Thyroid gland (tissue), 4 donors: ENCODE measurements around the gene CPPED1. TPM values are rescaled to one million over a fixed set of nuclear protein-coding genes. Genes with fewer than 3 reads are reported as not detected.
"Not testable (repeated sequence)": the region's sequence is repeated elsewhere in the genome, so short reads cannot be mapped to it uniquely, and the experiment has no call there.

Source experiments
- DNase-seq, 2 donors: peaks; one replicate each; pipeline ENCODE4 v3.0.0-alpha.2; 2019
- H3K27ac ChIP-seq, 3 donors: fragments of 200-600 bp; sonication (generic); 1 replicate in 2 of 3; 2 replicates in 1 of 3; pipeline ENCODE4 v1.5.1; 2016 to 2019; ENCODE audit warnings: mild to moderate bottlenecking in 1 of 3, moderate library complexity in 1 of 3
- H3K27me3 ChIP-seq: fragments of 200-600 bp; sonication (generic); one replicate; pipeline ENCODE4 v1.5.1; 2019
- H3K36me3 ChIP-seq, 2 donors: fragments of 200-600 bp; sonication (generic); one replicate each; pipeline ENCODE4 v1.5.1; 2016 to 2019
- H3K4me1 ChIP-seq, 2 donors: fragments of 200-600 bp; sonication (generic); one replicate each; pipeline ENCODE4 v1.5.1; 2017 to 2019
- H3K4me3 ChIP-seq, 3 donors: fragments of 200-600 bp; sonication (generic); replicated peaks in 1 of 3; 1 replicate in 2 of 3; 2 replicates in 1 of 3; pipeline ENCODE4 v1.5.1; 2016; ENCODE audit warnings: mild to moderate bottlenecking in 1 of 3
- H3K9me3 ChIP-seq: fragments of 200-600 bp; sonication (generic); one replicate; pipeline ENCODE4 v1.5.1; 2017
- POLR2A ChIP-seq, 2 donors: fragments of 450-650 bp; IDR thresholded peaks; one replicate each; pipeline ENCODE4 v1.6.1; 2017; ENCODE audit warnings: antibody characterized with exemption in 2 of 2, mild to moderate bottlenecking in 2 of 2, moderate library complexity in 1 of 2
- WGBS, 2 donors: methylation state at CpG; one replicate each; pipeline ENCODE4 v1.1.5; 2017; 5-methylcytosine and 5-hydroxymethylcytosine counted together
- intact Hi-C: fragments of 100-400 bp; cut with DNase I; formaldehyde crosslinking; loops from one replicate; pipeline ENCODE4 v1.15.1; 2023
- total RNA-seq, 4 donors: library from RNA; depleted of rRNA; stranded (reverse); fragments of >200 nt; gene quantifications; one replicate each; pipeline ENCODE4 v1.2.3, GENCODE V29; 2016
- TF ChIP-seq, protein P1 (sequence below), 6 experiments: fragments of 200-600 bp in 3 of 6; fragments of 450-650 bp in 3 of 6; sonication (generic) in 3 of 6; IDR thresholded peaks; one replicate each; pipeline ENCODE4 v1.5.1; 2016 to 2019; ENCODE audit warnings: antibody characterized with exemption in 6 of 6, mild to moderate bottlenecking in 2 of 6, inconsistent platforms in 1 of 6, moderate library complexity in 1 of 6

Gene CPPED1
- total RNA-seq, 4 donors from 2014 or later: 8.5 to 17.8 (median 16.8) TPM

GRCh38 chr16:12801511-12802042 lies 2.1 kb downstream of the CPPED1 start:
- DNase-seq: no peak
- Histone ChIP-seq H3K36me3 (no peaks in the 10 kb centered on the region), H3K27me3 (no peaks in the 10 kb centered on the region), H3K9me3 (no peaks in the 10 kb centered on the region), H3K27ac (no peak overlapping the region), H3K4me3 (no peak overlapping the region), H3K4me1 (peaks cover 8 to 9% of the 10 kb centered on the region in 2 donors)
- TF ChIP-seq POLR2A (IDR thresholded peaks at IDR 0.05): no peak
- TF ChIP-seq, protein P1, sequence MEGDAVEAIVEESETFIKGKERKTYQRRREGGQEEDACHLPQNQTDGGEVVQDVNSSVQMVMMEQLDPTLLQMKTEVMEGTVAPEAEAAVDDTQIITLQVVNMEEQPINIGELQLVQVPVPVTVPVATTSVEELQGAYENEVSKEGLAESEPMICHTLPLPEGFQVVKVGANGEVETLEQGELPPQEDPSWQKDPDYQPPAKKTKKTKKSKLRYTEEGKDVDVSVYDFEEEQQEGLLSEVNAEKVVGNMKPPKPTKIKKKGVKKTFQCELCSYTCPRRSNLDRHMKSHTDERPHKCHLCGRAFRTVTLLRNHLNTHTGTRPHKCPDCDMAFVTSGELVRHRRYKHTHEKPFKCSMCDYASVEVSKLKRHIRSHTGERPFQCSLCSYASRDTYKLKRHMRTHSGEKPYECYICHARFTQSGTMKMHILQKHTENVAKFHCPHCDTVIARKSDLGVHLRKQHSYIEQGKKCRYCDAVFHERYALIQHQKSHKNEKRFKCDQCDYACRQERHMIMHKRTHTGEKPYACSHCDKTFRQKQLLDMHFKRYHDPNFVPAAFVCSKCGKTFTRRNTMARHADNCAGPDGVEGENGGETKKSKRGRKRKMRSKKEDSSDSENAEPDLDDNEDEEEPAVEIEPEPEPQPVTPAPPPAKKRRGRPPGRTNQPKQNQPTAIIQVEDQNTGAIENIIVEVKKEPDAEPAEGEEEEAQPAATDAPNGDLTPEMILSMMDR (IDR thresholded peaks at IDR 0.05): no peak
- intact Hi-C loops: no loop called here
- 58 to 64% methylated on average over 4 of the region's 4 CpGs for WGBS, 2 donors

DNA sequence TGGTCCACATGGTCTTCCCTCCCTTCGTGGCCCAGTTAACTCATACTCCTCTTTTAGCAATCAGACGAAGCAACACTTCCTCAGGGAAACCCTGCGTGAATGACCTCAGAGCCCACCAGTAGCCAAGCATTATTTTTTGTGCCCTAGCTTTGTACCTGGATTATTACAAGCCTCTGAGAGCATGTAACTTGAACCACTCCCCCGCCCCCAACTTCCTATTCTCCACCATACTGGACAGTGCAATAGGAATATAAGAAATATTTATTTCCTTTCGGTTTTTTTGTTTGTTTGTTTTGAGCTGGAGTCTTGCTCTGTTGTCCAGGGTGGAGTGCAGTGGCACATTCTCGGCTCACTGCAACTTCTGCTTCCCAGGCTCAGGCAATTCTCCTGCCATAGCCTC lies 2.9 kb downstream of the CPPED1 start:
- WGBS, 2 donors: 75 to 77% methylated on average over 6 of the region's 6 CpGs
- no peaks in the 10 kb centered on the region for H3K9me3 ChIP-seq
- no peaks in the 10 kb centered on the region for H3K36me3 ChIP-seq
- no peak overlapping the region for H3K4me3 ChIP-seq
- no peaks in the 10 kb centered on the region for H3K27me3 ChIP-seq
- H3K4me1 ChIP-seq: peaks cover 8 to 9% of the 10 kb centered on the region in 2 donors
- H3K27ac ChIP-seq: no peak overlapping the region
- TF ChIP-seq, protein P1 (IDR thresholded peaks at IDR 0.05): no peak
- TF ChIP-seq POLR2A (IDR thresholded peaks at IDR 0.05): no peak
- intact Hi-C loops: no loop called here
- no peak for DNase-seq

DNA sequence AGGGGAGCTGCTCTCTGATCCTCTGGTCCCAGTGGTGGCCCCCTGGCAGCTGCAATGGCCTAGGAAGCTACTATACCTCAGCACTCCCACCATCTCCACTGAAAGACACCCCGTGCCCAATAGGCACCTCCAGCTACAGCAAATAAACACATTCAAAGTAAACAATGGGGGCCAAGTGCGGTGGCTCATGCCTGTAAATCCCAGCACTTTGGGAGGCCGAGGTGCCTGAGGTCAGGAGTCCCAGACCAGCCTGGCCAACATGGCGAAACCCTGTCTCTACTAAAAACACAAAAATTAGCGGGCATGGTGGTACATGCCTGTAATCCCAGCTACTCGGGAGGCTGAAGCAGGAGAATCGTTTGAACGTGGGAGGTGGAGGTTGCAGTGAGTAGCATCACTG lies 3.7 kb downstream of the CPPED1 start:
- H3K9me3 ChIP-seq, H3K27ac ChIP-seq, H3K4me1 ChIP-seq, intact Hi-C loops, H3K36me3 ChIP-seq, H3K4me3 ChIP-seq, H3K27me3 ChIP-seq, DNase-seq: not testable (repeated sequence)
- 73 to 91% methylated on average over 8 of the region's 8 CpGs for WGBS, 2 donors

DNA sequence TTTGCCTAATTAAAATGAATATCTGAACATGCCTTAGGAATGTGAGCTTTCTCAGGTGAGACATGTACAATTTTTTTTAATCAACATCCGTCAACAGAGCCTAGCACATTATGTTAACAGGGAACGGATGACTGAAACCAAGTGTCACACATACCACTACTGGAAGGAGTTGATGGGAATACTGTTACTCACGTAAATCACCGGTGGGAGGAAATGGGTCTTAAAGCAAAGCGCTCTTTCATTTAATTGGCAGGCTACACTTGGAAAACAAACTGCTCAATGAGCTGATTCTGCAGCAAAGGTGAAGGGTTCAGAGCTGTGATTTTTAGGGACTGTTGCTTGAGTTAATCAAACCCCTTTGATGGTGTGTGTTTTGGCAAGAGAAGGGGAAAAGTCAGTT lies 4.8 kb downstream of the CPPED1 start:
- no peak overlapping the region for H3K4me3 ChIP-seq
- H3K36me3 ChIP-seq: no peaks in the 10 kb centered on the region
- no peak overlapping the region for H3K27ac ChIP-seq
- intact Hi-C loops: no loop called here
- H3K4me1 ChIP-seq: peaks cover 8 to 9% of the 10 kb centered on the region in 2 donors
- TF ChIP-seq, protein P1 (IDR thresholded peaks at IDR 0.05): no peak
- no peak for TF ChIP-seq POLR2A (IDR thresholded peaks at IDR 0.05)
- no peaks in the 10 kb centered on the region for H3K9me3 ChIP-seq
- no peak for DNase-seq
- no peaks in the 10 kb centered on the region for H3K27me3 ChIP-seq
- WGBS, 2 donors: 69 to 73% methylated on average over 5 of the region's 5 CpGs

DNA sequence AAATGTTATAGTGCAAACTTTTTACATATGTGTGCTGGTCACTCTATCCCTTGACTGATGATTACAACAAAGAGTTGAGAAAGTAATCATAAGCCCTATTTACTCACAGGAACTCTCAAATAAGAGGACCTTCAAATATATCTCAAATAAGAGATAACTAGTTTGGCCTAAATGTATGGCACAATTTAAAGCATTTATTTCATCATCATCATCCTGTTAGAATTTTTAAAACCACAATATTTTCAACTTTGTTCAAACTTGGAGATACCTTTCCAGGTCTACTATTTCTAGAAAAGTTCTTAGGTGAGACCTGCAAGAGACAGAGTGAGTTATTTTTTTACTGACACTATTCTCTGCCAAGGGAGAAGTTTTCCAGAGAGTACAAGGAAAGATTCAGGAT lies 5.5 kb downstream of the CPPED1 start:
- DNase-seq: no peak
- intact Hi-C loops: no loop called here
- no peaks in the 10 kb centered on the region for H3K36me3 ChIP-seq
- H3K27ac ChIP-seq: no peak overlapping the region
- peaks cover 8 to 9% of the 10 kb centered on the region in 2 donors for H3K4me1 ChIP-seq
- H3K27me3 ChIP-seq: no peaks in the 10 kb centered on the region
- no peak overlapping the region for H3K4me3 ChIP-seq
- H3K9me3 ChIP-seq: no peaks in the 10 kb centered on the region
- TF ChIP-seq POLR2A (IDR thresholded peaks at IDR 0.05): no peak
- TF ChIP-seq, protein P1 (IDR thresholded peaks at IDR 0.05): no peak

DNA sequence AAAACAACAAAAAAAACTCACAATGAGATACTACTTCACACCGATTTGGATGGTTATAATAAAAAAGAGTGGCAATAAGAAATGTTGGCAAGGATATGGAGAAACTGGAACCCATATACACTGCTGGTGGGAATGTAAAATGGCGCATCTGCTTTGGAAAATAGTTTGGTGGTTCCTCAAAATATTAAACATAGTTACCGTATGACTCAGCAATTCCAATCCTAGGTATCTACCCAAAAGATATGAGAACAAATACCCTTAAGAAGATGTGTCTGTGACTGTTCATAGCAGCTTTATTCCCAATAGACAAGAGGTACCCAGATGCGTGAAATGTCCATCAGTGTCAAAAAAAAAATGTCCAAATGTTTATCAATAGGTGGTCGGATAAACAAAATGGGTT lies 7.2 kb downstream of the CPPED1 start:
- Histone ChIP-seq H3K4me3 (no peak overlapping the region), H3K27me3 (no peaks in the 10 kb centered on the region), H3K27ac (no peak overlapping the region), H3K36me3 (no peaks in the 10 kb centered on the region), H3K4me1 (no peaks in the 10 kb centered on the region), H3K9me3 (no peaks in the 10 kb centered on the region)
- DNase-seq: no peak
- TF ChIP-seq, protein P1 (IDR thresholded peaks at IDR 0.05): no peak
- TF ChIP-seq POLR2A (IDR thresholded peaks at IDR 0.05): no peak
- intact Hi-C loops: no loop called here
- 94 to 97% methylated on average over 5 of the region's 5 CpGs for WGBS, 2 donors
